Measurements from ENCODE around the gene ILF3.

Gene ILF3

GRCh38 chr19:10677751-10678150, 23.6 kb downstream of the ILF3 start:
- no peak overlapping the region for H3K4me3 ChIP-seq (ENCODE audit: low read depth, low read length)
- TF ChIP-seq CTCF (conservative IDR thresholded peaks at IDR 0.05; ENCODE audit: low read depth, low read length), result no peak
- no peak for DNase-seq (ENCODE audit: low read depth)

- DNase-seq (ENCODE audit: low read depth), result no peak
- H3K4me3 ChIP-seq (ENCODE audit: low read depth, low read length), result no peak overlapping the region
- TF ChIP-seq CTCF (conservative IDR thresholded peaks at IDR 0.05; ENCODE audit: low read depth, low read length), result no peak
Observed at GRCh38 chr19:10678813-10679212, 24.7 kb downstream of the ILF3 start.

GRCh38 chr19:10679743-10680142, 25.6 kb downstream of the ILF3 start:
- no peak for DNase-seq (ENCODE audit: low read depth)
- no peak overlapping the region for H3K4me3 ChIP-seq (ENCODE audit: low read depth, low read length)
- no peak for TF ChIP-seq CTCF (conservative IDR thresholded peaks at IDR 0.05; ENCODE audit: low read depth, low read length)

- no peak overlapping the region for H3K4me3 ChIP-seq (ENCODE audit: low read depth, low read length)
- no peak for TF ChIP-seq CTCF (conservative IDR thresholded peaks at IDR 0.05; ENCODE audit: low read depth, low read length)
Observed at GRCh38 chr19:10680545-10681135, 26.5 kb downstream of the ILF3 start.

GRCh38 chr19:10681658-10682057, 27.5 kb downstream of the ILF3 start:
- no peak overlapping the region for H3K4me3 ChIP-seq (ENCODE audit: low read depth, low read length)
- no peak for TF ChIP-seq CTCF (conservative IDR thresholded peaks at IDR 0.05; ENCODE audit: low read depth, low read length)
- DNase-seq (ENCODE audit: low read depth), result no peak

More at GRCh38 chr19:10680545-10681135, 26.5 kb downstream of the ILF3 start:
- DNase-seq (ENCODE audit: low read depth), result no peak

- no peak overlapping the region for H3K4me3 ChIP-seq (ENCODE audit: low read depth, low read length)
- no peak for DNase-seq (ENCODE audit: low read depth)
- TF ChIP-seq CTCF (conservative IDR thresholded peaks at IDR 0.05; ENCODE audit: low read depth, low read length), result no peak
Observed at GRCh38 chr19:10682397-10683063, 28.4 kb downstream of the ILF3 start.

- no peak overlapping the region for H3K4me3 ChIP-seq (ENCODE audit: low read depth, low read length)
- no peak for TF ChIP-seq CTCF (conservative IDR thresholded peaks at IDR 0.05; ENCODE audit: low read depth, low read length)
- DNase-seq (ENCODE audit: low read depth), result no peak
Observed at GRCh38 chr19:10683064-10683426, 28.9 kb downstream of the ILF3 start.
